Mononuclear cell (primary cell): Measurements from ENCODE around the gene SGMS2. TPM values are rescaled to one million over a fixed set of nuclear protein-coding genes. Genes with fewer than 3 reads are reported as not detected.

Experiments used
- H3K27me3 ChIP-seq: 2 replicates; pipeline ENCODE4 v1.6.0; 2011; ENCODE audit warnings: low read length, control low read depth; ENCODE audit not compliant: insufficient read depth
- H3K4me1 ChIP-seq: 2 replicates; pipeline ENCODE4 v1.5.1; 2011; ENCODE audit warnings: mild to moderate bottlenecking, low read length, control low read depth; ENCODE audit not compliant: insufficient read depth
- H3K4me3 ChIP-seq: 2 replicates; pipeline ENCODE4 v1.5.1; 2011; ENCODE audit warnings: mild to moderate bottlenecking, low read length, moderate library complexity
- H3K9me3 ChIP-seq: 2 replicates; pipeline ENCODE4 v1.5.1; 2011; ENCODE audit warnings: low read depth, mild to moderate bottlenecking, control low read depth, low read length
- total RNA-seq: library from RNA; depleted of rRNA; stranded (reverse); fragments of >200 nt; gene quantifications from one replicate; pipeline ENCODE4 v1.2.3, GENCODE V29; 2012

Gene SGMS2
- total RNA-seq, 1 donor: 8.6 TPM

- H3K27me3 ChIP-seq: no peaks in the 10 kb centered on the region
- H3K4me1 ChIP-seq: peaks cover 5% of the 10 kb centered on the region
- no peak overlapping the region for H3K4me3 ChIP-seq
- H3K9me3 ChIP-seq: no peaks in the 10 kb centered on the region
Measured at GRCh38 chr4:107870916-107871786, 46.4 kb downstream of the SGMS2 start.

GRCh38 chr4:107874024-107874423 is 49.3 kb downstream of the SGMS2 start:
- H3K4me1 ChIP-seq: peaks cover 7% of the 10 kb centered on the region
- H3K27me3 ChIP-seq: no peaks in the 10 kb centered on the region
- H3K9me3 ChIP-seq: no peaks in the 10 kb centered on the region
- H3K4me3 ChIP-seq: no peak overlapping the region

GRCh38 chr4:107876099-107876498 is 51.4 kb downstream of the SGMS2 start:
- Histone ChIP-seq H3K4me1 (peaks cover 7% of the 10 kb centered on the region), H3K9me3 (no peaks in the 10 kb centered on the region), H3K4me3 (no peak overlapping the region), H3K27me3 (no peaks in the 10 kb centered on the region)

- Histone ChIP-seq H3K9me3 (no peaks in the 10 kb centered on the region), H3K27me3 (no peaks in the 10 kb centered on the region), H3K4me1 (peaks cover 7% of the 10 kb centered on the region), H3K4me3 (no peak overlapping the region)
Measured at GRCh38 chr4:107877361-107877760, 52.6 kb downstream of the SGMS2 start.

- H3K9me3 ChIP-seq: peaks cover 22% of the 10 kb centered on the region
- no peak overlapping the region for H3K4me3 ChIP-seq
- H3K4me1 ChIP-seq: no peaks in the 10 kb centered on the region
- H3K27me3 ChIP-seq: no peaks in the 10 kb centered on the region
Measured at GRCh38 chr4:107885865-107886264, 61.1 kb downstream of the SGMS2 start.

- Histone ChIP-seq H3K9me3 (peaks cover 22% of the 10 kb centered on the region), H3K4me1 (no peaks in the 10 kb centered on the region), H3K27me3 (no peaks in the 10 kb centered on the region), H3K4me3 (no peak overlapping the region)
Measured at GRCh38 chr4:107888237-107888636, 63.5 kb downstream of the SGMS2 start.

- H3K4me3 ChIP-seq: no peak overlapping the region
- H3K4me1 ChIP-seq: no peaks in the 10 kb centered on the region
- no peaks in the 10 kb centered on the region for H3K27me3 ChIP-seq
- H3K9me3 ChIP-seq: peaks cover 22% of the 10 kb centered on the region
Measured at GRCh38 chr4:107890779-107891178, 66.0 kb downstream of the SGMS2 start.

GRCh38 chr4:107891299-107891698 is 66.6 kb downstream of the SGMS2 start:
- H3K9me3 ChIP-seq: peaks cover 22% of the 10 kb centered on the region
- no peaks in the 10 kb centered on the region for H3K27me3 ChIP-seq
- H3K4me3 ChIP-seq: no peak overlapping the region
- no peaks in the 10 kb centered on the region for H3K4me1 ChIP-seq

- peaks cover 4% of the 10 kb centered on the region for H3K27me3 ChIP-seq
- H3K4me3 ChIP-seq: no peak overlapping the region
- no peaks in the 10 kb centered on the region for H3K4me1 ChIP-seq
- H3K9me3 ChIP-seq: peaks cover 7% of the 10 kb centered on the region
Measured at GRCh38 chr4:107893171-107894137, 68.7 kb downstream of the SGMS2 start.

- Histone ChIP-seq H3K4me3 (no peak overlapping the region), H3K9me3 (no peaks in the 10 kb centered on the region), H3K4me1 (no peaks in the 10 kb centered on the region), H3K27me3 (peaks cover 4% of the 10 kb centered on the region)
Measured at GRCh38 chr4:107894138-107894603, 69.4 kb downstream of the SGMS2 start.

- Histone ChIP-seq H3K27me3 (peaks cover 4% of the 10 kb centered on the region), H3K4me3 (no peak overlapping the region), H3K9me3 (no peaks in the 10 kb centered on the region), H3K4me1 (no peaks in the 10 kb centered on the region)
Measured at GRCh38 chr4:107896158-107896645, 71.5 kb downstream of the SGMS2 start.

- Histone ChIP-seq H3K4me3 (no peak overlapping the region), H3K27me3 (peaks cover 4% of the 10 kb centered on the region), H3K4me1 (no peaks in the 10 kb centered on the region), H3K9me3 (no peaks in the 10 kb centered on the region)
Measured at GRCh38 chr4:107896646-107897045, 71.9 kb downstream of the SGMS2 start.

GRCh38 chr4:107897823-107898222 is 73.1 kb downstream of the SGMS2 start:
- Histone ChIP-seq H3K4me1 (no peaks in the 10 kb centered on the region), H3K27me3 (peaks cover 4% of the 10 kb centered on the region), H3K9me3 (no peaks in the 10 kb centered on the region), H3K4me3 (no peak overlapping the region)

- H3K4me1 ChIP-seq: no peaks in the 10 kb centered on the region
- peaks cover 4% of the 10 kb centered on the region for H3K27me3 ChIP-seq
- no peaks in the 10 kb centered on the region for H3K9me3 ChIP-seq
- no peak overlapping the region for H3K4me3 ChIP-seq
Measured at GRCh38 chr4:107900067-107900466, 75.3 kb downstream of the SGMS2 start.

- no peaks in the 10 kb centered on the region for H3K9me3 ChIP-seq
- H3K27me3 ChIP-seq: peaks cover 4% of the 10 kb centered on the region
- no peaks in the 10 kb centered on the region for H3K4me1 ChIP-seq
- no peak overlapping the region for H3K4me3 ChIP-seq
Measured at GRCh38 chr4:107900508-107900907, 75.8 kb downstream of the SGMS2 start.
